ENCODE data around the gene MDC1. TPM values are rescaled to one million over a fixed set of nuclear protein-coding genes. Genes with fewer than 3 reads are reported as not detected.
A peak's percentile ranks its signal among the peaks of the same experiment; 100 is the strongest.

The MDC1 gene
- total and polyA plus RNA-seq, 2 of the 13 experiments (the other 11 are each of a cell fraction or from before 2014, with no cell fraction given) = 8.4 to 14.0 TPM

DNA sequence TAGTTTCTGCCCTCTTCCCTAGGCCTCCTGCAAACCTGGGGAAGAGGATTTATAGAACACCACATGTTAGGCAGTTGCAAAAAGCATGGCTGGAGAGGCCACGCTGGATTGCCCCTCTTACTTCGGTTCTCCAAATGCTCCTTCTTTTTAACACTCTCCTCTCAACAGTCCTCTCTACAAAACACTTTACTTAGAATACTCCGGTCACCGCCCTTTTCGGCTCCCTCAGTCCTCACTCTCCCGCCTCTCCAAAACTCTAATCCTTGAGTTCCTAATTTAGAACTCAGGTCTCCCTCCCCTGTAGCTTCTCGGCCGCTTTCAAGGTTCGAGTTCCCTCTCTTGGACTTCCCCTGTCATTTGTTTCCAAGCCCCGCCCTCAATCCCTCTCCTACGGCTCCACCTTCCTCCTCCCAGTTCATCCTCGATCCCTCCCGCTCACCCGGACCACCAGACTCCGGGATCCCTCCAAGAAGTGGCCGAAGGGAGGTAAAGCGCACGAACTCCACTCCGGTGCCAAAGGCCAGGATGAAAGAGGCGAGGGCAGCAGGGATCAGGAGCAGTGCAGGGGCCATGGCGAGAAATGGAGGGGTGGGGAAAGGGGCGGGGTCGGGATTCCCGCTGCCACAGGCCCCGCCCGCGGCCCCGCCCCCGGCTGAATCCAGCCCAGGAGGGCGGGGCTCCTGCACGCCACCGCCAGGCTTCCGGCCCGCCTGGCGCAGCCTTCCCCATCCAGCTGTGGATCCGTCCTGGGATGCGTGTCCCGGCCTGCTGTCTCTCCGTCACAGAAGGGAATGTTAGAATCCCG lies 26.5 kb downstream of the MDC1 start, which contains the start of gene NRM (continued):
- TF ChIP-seq ZIK1 (CRISPR knock-in tag; IDR thresholded peaks at IDR 0.05; ENCODE audit: borderline replicate concordance, low read depth) = no peak
- TF ChIP-seq HNF4G (IDR thresholded peaks at IDR 0.05; ENCODE audit: borderline replicate concordance, low read depth, low read length) = 0 out of 2 replicates have a peak, but pooled peaks have one; percentile 2
- TF ChIP-seq HNF4G (CRISPR knock-in tag; IDR thresholded peaks at IDR 0.05; ENCODE audit: borderline replicate concordance, low read depth) = no peak
- TF ChIP-seq ELF1 (CRISPR knock-in tag; IDR thresholded peaks at IDR 0.05) = peak; percentile 54
- 0 out of 2 replicates have a peak, but pooled peaks have one; percentile 42 for TF ChIP-seq ZNF557 (CRISPR knock-in tag; IDR thresholded peaks at IDR 0.05)
- TF ChIP-seq FOSL2 (CRISPR knock-in tag; IDR thresholded peaks at IDR 0.05) = peak; percentile 23; the same call in 1 of the 2 replicates
- no peak; the same call in 1 of the 2 replicates for TF ChIP-seq ZBTB33 (CRISPR knock-in tag; IDR thresholded peaks at IDR 0.05)
- 0 out of 2 replicates have a peak, but pooled peaks have one; percentile 0 for TF ChIP-seq RNF2 (conservative IDR thresholded peaks at IDR 0.05; ENCODE audit: low read depth)
- peak; percentile 89 for TF ChIP-seq ZNF574 (CRISPR knock-in tag; IDR thresholded peaks at IDR 0.05)
- 0 out of 2 replicates have a peak, but pooled peaks have one; percentile 5 for TF ChIP-seq FOXO1 (CRISPR knock-in tag; IDR thresholded peaks at IDR 0.05)
- TF ChIP-seq GATA4 (IDR thresholded peaks at IDR 0.05; ENCODE audit: borderline replicate concordance, low read depth) = peak; percentile 50; the same call in 1 of the 2 replicates
- no peak for TF ChIP-seq EED (CRISPR knock-in tag; IDR thresholded peaks at IDR 0.05)
- TF ChIP-seq ZNF687 (CRISPR knock-in tag; IDR thresholded peaks at IDR 0.05) = peak; percentile 78
- no peak for TF ChIP-seq ZBTB21 (CRISPR knock-in tag; IDR thresholded peaks at IDR 0.05)
- no peak for TF ChIP-seq ATRX (CRISPR knock-in tag; IDR thresholded peaks at IDR 0.05; ENCODE audit: borderline replicate concordance)
- TF ChIP-seq HCFC1 (IDR thresholded peaks at IDR 0.05; ENCODE audit: low read depth, low read length) = peak; percentile 12; the same call in 1 of the 2 replicates
- TF ChIP-seq ZNF430 (CRISPR knock-in tag; IDR thresholded peaks at IDR 0.05) = 0 out of 2 replicates have a peak, but pooled peaks have one; percentile 13

Measured in HepG2 (cell line).